SJCRH30 (cell line): Measurements from ENCODE around the gene CAMK2D. TPM values are rescaled to one million over a fixed set of nuclear protein-coding genes. Genes with fewer than 3 reads are reported as not detected.
"Not testable (repeated sequence)": the region's sequence is repeated elsewhere in the genome, so short reads cannot be mapped to it uniquely, and the experiment has no call there.

Source experiments
- DNase-seq, 2 experiments: peaks; one replicate each; pipeline ENCODE4 v3.0.0-alpha.2; 2015 to 2020
- H3K27ac ChIP-seq: fragments of 250-450 bp; sonication (Bioruptor Pico); 2 replicates; pipeline ENCODE4 v1.5.1; 2020; ENCODE audit warnings: mild to moderate bottlenecking, moderate library complexity
- H3K27me3 ChIP-seq: fragments of 250-450 bp; sonication (Bioruptor Pico); 2 replicates; pipeline ENCODE4 v1.5.1; 2020; ENCODE audit warnings: mild to moderate bottlenecking, moderate library complexity
- H3K36me3 ChIP-seq: fragments of 250-450 bp; sonication (Bioruptor Pico); 2 replicates; pipeline ENCODE4 v1.5.1; 2020; ENCODE audit warnings: mild to moderate bottlenecking, moderate library complexity
- H3K4me1 ChIP-seq: fragments of 250-450 bp; sonication (Bioruptor Pico); 2 replicates; pipeline ENCODE4 v1.5.1; 2020; ENCODE audit warnings: mild to moderate bottlenecking, moderate library complexity
- H3K4me3 ChIP-seq: fragments of 250-450 bp; sonication (Bioruptor Pico); 2 replicates; pipeline ENCODE4 v1.5.1; 2020; ENCODE audit warnings: mild to moderate bottlenecking, moderate library complexity
- H3K9me3 ChIP-seq: fragments of 250-450 bp; sonication (Bioruptor Pico); replicated peaks from 2 replicates; pipeline ENCODE4 v1.5.1; 2020; ENCODE audit warnings: mild to moderate bottlenecking, moderate library complexity
- total RNA-seq: library from RNA; depleted of rRNA; stranded (reverse); fragments of >200 nt; shearing (Covaris generic); gene quantifications from 2 replicates; pipeline ENCODE4 v1.2.3, GENCODE V29; 2014

Gene CAMK2D
- total RNA-seq, 1 experiment from 2014 or later: 36.4 TPM

DNA sequence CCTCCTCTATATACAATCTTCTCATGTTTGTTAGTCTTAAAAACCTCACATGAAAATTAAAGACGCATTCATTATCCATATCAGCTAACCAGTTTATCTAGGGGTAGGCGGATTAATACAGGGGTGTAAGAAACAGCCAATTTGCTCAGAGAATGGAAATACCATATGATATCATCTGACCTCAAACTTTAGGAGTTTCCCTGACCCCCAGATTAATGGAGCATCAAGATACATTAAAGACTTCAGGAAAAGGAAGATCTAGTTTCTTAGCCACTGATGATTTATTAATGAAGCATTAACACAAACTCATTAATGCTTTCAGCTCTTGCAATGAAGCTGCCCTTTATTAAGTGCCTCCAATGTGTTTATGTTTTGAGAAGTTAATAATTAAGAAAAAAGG, 67.5 kb downstream of the CAMK2D start:
- Histone ChIP-seq H3K4me3 (no peak overlapping the region), H3K27ac (no peak overlapping the region), H3K4me1 (no peaks in the 10 kb centered on the region), H3K27me3 (no peaks in the 10 kb centered on the region), H3K9me3 (no peaks in the 10 kb centered on the region), H3K36me3 (no peaks in the 10 kb centered on the region)
- no peak for DNase-seq

DNA sequence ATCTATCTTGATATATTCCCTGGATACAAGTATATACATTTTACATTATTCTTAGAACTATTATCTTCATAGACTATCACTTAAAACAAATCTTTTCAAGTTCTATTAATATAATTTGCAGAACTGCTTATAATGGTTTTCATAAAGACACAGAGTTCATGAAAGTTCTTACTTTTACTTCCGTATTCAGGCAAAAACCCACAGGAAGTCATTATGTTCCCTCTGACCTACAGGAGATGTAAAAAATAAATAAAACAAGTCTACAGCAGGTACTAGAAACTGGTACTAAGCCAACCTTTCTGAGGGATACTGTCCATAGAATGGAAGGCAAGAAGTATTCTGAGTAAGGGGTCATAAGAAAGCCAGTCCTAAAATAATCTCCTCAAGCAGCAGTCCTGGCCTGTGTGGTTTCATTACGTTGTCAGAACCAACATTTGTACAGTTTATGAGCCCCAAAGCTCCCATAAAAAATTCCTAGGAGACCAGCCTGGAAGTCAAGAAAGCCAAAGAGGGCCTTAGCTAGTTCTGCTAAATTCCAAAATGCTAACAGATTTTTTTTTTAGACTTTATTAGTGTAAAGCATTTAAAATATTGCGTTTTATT, 68.6 kb downstream of the CAMK2D start:
- H3K9me3 ChIP-seq: no peaks in the 10 kb centered on the region
- H3K27ac ChIP-seq: no peak overlapping the region
- no peaks in the 10 kb centered on the region for H3K36me3 ChIP-seq
- H3K4me3 ChIP-seq: no peak overlapping the region
- no peaks in the 10 kb centered on the region for H3K27me3 ChIP-seq
- no peak for DNase-seq
- H3K4me1 ChIP-seq: no peaks in the 10 kb centered on the region

DNA sequence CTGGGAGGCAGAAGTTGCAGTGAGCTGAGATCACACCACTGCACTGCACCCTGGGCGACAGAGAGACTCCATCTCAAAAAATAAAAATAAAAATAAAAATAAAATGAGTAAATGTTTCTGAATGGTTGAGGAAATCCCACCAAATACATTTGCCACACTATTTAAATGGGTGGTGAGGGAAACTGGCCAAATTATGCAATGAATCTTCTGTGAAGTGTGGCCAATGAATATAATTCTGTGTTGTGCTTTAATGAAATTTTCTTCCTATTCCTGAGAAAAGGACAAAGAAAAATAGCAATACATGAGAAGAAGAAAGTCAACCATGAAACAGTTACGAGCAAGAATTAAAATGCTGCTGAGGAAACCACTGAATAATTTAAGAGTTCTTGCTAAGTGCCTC, 69.9 kb downstream of the CAMK2D start:
- DNase-seq: no peak
- no peak overlapping the region for H3K4me3 ChIP-seq
- no peaks in the 10 kb centered on the region for H3K9me3 ChIP-seq
- H3K27me3 ChIP-seq: no peaks in the 10 kb centered on the region
- no peaks in the 10 kb centered on the region for H3K36me3 ChIP-seq
- H3K4me1 ChIP-seq: no peaks in the 10 kb centered on the region
- no peak overlapping the region for H3K27ac ChIP-seq

DNA sequence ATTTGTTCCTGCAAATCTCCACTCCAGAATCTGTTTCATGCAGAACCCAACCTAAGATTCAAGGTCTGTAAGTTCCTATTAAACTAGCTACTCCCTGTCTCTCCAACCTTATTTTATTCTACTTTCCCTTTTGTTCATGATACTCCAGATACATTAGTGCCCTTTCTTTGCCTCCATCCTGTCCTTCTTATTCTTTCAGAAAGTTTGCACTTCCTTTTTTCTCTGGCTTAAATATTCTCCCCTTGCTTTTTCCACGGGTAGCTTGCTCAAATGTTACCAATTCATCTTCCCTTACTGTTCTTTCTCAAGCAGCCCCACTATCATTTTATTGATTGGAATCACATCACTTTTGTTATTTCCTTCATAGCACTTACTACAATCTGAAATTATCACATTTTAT, 72.1 kb downstream of the CAMK2D start:
- no peak overlapping the region for H3K4me3 ChIP-seq
- no peaks in the 10 kb centered on the region for H3K36me3 ChIP-seq
- H3K4me1 ChIP-seq: no peaks in the 10 kb centered on the region
- H3K27ac ChIP-seq: no peak overlapping the region
- no peak for DNase-seq
- no peaks in the 10 kb centered on the region for H3K27me3 ChIP-seq
- no peaks in the 10 kb centered on the region for H3K9me3 ChIP-seq

DNA sequence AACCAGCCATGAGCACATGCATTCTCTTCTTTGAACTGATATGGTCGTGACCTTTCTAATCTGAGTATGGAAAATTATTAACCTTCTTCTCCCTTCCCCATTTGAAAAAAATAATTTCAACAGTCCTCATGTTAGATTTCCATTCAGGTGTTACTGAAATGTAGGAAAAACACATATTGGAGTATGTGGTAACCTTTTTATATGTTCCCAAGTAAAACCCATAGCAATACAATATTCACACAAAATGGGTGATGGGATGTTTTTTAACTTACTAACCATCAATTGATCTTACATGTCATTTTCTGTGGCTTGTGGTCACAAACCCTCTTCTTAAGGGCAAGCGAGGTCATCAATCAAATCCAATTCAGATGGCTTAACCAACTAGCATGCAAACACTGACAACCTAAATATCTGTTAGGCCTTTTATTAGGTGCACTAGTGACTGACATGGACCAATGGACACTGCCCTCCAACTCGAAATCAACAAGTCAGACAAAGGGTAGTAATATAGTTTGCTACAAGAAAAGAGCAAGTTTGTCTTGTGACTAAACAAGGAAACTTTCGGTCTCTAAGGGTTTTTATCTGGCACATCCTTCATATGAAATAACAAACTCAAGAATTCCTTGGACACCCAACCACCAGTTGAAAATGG, 74.3 kb downstream of the CAMK2D start:
- no peaks in the 10 kb centered on the region for H3K27me3 ChIP-seq
- no peaks in the 10 kb centered on the region for H3K36me3 ChIP-seq
- H3K4me1 ChIP-seq: 0 out of 2 replicates have a peak, but pooled peaks cover 2% of the 10 kb centered on the region
- no peak for DNase-seq
- H3K27ac ChIP-seq: no peak overlapping the region
- H3K4me3 ChIP-seq: no peak overlapping the region
- no peaks in the 10 kb centered on the region for H3K9me3 ChIP-seq

DNA sequence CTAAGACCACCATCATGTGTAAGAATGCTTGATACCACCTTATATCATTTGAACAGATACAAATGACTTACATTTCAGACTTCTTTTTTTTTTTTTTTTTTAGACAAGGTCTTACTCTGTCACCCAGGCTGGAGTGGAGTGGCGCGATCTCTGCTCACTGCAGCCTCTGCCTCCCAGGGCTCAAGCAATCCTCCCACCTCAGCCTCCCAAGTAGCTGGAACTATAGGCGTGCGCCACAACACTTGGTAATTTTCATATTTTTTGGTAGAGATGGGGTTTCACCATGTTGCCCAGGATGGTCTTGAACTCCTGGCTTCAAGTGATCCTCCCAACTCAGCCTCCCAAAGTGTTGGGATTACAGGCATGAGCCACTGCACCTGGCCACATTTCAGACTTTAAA, 76.4 kb downstream of the CAMK2D start:
- not testable (repeated sequence) for H3K4me3 ChIP-seq, H3K36me3 ChIP-seq, H3K27ac ChIP-seq, H3K4me1 ChIP-seq, DNase-seq, H3K9me3 ChIP-seq, H3K27me3 ChIP-seq

DNA sequence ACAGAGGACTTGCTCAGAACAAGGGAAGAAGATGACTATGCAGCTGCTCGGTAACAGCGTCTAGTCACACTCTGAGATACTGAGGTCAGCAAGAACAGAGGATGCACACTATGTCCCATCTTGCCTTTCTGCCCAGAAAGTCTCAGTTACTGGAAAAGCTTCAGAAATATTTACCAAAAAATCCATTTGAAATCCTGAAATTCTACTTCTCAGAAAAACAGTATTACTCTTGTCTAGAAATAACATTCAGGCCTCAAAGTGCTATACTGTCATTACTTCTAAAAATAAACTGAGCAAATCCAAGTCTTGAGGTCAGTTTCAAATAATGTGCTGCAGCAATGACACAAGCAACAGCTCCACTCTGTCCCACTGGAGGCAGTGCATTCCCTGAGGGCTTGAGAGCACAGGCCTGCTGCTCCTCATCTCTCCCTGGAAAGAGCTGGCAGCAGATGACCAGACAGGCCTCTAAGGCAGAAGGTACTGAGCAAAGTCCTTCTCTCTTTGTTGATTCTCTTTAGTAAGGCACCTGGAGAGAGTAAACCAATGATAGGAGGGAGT, 76.9 kb downstream of the CAMK2D start:
- H3K4me3 ChIP-seq: no peak overlapping the region
- H3K27ac ChIP-seq: no peak overlapping the region
- peak; percentile 57 to 61 for DNase-seq

DNA sequence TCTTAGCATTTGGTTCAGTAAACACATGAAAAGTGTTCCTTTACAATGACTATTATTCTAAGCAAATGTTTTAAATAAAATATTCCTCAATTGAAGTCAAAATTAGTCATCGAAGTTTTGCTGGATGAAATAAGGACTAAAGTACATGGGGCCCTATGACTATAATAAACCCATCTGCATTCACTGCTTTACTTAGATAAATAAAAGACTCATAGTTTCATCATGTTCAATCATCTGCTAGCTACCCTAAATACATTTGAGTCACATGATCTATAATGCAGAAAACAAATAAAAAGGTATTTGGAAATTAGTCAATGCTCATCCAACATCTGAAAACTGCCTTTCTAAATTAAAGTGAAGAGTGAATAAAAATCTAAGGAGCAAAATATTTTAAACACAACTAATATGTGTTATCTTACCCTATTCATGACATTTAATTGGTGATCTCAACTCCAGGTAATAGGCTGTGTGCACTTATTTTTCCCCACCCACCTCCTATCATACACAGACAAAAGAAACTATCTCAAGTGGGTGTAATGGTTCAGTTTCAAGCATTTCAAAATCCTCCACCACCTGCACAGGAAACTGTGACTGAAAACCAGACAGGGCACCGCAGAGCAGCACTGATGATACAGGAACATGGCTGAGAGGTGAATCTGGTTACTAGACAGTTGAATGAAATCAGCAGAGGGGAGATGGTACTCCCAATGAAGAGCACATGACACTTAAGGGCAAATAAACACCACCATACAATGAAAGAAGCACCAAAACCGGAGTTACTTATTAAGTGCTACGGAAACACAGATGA, 78.6 kb downstream of the CAMK2D start:
- no peak for DNase-seq
- H3K27me3 ChIP-seq: no peaks in the 10 kb centered on the region
- peaks cover under 1% of the 10 kb centered on the region; the same call in 1 of the 2 replicates for H3K36me3 ChIP-seq
- H3K27ac ChIP-seq: no peak overlapping the region
- H3K9me3 ChIP-seq: no peaks in the 10 kb centered on the region
- 0 out of 2 replicates have a peak, but pooled peaks cover 2% of the 10 kb centered on the region for H3K4me1 ChIP-seq
- H3K4me3 ChIP-seq: no peak overlapping the region

More for the DNA sequence above, 76.9 kb downstream of the CAMK2D start:
- Histone ChIP-seq H3K9me3 (no peaks in the 10 kb centered on the region), H3K4me1 (0 out of 2 replicates have a peak, but pooled peaks cover 2% of the 10 kb centered on the region), H3K27me3 (no peaks in the 10 kb centered on the region), H3K36me3 (no peaks in the 10 kb centered on the region)

DNA sequence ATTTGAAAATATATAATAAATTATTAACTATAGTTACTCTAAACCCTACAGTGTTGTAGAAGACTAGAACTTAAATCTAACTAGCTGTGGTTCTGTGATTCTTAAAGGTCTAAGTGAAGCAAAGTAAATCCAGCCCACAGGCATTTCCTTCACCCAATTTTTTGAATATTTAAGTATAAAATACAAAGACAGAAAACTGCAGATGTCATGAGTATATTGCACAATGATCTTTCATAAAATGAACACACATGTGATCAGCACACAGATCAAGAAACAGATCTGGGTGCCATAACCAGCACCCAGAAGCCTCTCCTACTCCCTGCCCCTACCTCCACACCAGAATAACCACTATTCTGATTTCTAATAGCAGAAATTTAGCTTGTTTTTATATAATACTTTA, 82.9 kb downstream of the CAMK2D start:
- Histone ChIP-seq H3K36me3 (peaks cover 10% of the 10 kb centered on the region), H3K9me3 (no peaks in the 10 kb centered on the region), H3K4me1 (peaks cover 9% of the 10 kb centered on the region), H3K27ac (no peak overlapping the region), H3K27me3 (no peaks in the 10 kb centered on the region), H3K4me3 (no peak overlapping the region)
- DNase-seq: no peak

DNA sequence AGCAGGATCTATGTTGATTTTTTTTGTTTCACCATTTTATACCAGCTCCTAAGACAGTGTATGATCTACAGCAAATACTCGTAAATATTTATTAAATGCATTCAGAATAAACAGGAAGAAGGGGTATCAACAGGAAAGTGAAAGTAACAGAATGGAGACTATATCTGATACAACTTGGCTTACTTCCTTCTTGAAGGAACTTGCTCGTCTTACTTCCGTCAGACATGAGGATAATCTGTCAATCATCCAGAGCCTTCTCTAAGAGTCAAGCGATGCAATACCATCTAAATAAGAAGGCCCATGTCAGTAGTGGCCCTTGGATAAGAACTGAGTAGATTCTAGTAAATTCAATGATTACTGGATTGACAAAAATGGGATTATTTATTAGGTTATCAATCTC, 84.2 kb downstream of the CAMK2D start:
- no peak overlapping the region for H3K4me3 ChIP-seq
- H3K9me3 ChIP-seq: no peaks in the 10 kb centered on the region
- peaks cover 10% of the 10 kb centered on the region for H3K36me3 ChIP-seq
- H3K27ac ChIP-seq: no peak overlapping the region
- H3K27me3 ChIP-seq: no peaks in the 10 kb centered on the region
- H3K4me1 ChIP-seq: peaks cover 9% of the 10 kb centered on the region
- no peak for DNase-seq

DNA sequence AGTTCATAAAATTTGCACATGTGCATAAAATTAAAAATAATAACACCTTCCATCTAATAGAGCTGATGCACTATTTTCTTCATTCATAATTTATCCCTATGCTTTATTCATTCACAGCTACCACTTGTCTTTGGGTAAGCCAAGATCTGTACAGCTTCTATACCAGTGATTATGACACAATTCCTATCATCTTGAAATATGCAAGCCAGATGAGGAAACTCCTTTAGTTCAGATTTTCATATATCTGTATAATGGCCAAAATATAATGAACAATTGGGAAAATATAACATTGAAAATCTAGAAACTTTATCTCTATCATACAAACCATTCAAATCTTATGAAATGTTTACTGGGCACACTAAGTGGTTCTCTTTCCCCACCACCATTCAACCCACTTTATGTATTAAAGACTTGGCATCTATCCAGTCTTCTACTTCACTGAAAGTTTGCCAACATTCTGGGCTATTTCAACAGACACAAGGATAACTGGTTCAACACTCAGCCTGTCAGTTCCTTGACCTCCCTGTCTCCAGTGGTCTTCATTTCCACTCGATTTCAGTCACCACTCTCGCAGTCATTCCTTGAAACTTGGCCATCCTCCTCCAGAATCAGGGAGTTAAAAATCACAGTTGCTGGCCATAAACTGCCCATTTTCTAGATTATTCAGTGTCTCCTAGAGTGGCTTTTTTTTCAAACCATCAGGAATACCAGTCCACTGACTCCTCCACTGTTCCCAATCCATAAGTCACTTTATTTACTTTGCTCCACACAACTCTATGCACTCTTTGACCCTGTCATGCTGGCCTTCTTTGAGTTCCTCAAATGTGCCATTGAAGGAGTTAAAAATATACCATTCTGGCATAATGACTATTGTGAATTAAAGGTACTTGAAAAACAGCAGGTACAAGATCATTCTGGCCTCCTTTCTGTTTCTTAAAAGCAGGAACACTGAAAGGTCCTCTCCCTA, 85.5 kb downstream of the CAMK2D start:
- Histone ChIP-seq H3K27ac (no peak overlapping the region), H3K9me3 (no peaks in the 10 kb centered on the region), H3K4me3 (no peak overlapping the region), H3K4me1 (peaks cover 9% of the 10 kb centered on the region), H3K36me3 (peaks cover 10% of the 10 kb centered on the region), H3K27me3 (no peaks in the 10 kb centered on the region)
- peak in 1 of 2 experiments; percentile 8 for DNase-seq

DNA sequence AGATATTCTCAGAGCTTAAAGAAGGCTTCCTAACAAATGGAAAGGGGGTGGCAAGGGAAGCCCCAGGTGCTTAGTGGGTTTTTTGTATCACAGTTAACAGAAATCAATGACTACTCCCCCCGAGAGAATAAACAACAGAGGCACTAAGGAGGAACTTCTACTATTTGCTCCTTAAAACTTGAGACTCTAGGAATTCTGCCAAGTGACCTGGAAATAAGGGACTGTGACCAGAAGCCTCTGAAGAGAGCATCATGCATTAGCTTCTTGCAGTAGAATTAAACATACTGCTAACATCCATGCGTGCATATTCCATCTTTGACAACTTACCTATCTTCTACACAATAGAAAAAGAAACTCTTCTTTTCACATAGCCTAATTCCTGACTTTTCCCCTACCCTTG, 86.8 kb downstream of the CAMK2D start:
- no peaks in the 10 kb centered on the region for H3K9me3 ChIP-seq
- peaks cover 9% of the 10 kb centered on the region for H3K4me1 ChIP-seq
- H3K36me3 ChIP-seq: peaks cover 10% of the 10 kb centered on the region
- no peak for DNase-seq
- no peak overlapping the region for H3K4me3 ChIP-seq
- H3K27ac ChIP-seq: no peak overlapping the region
- no peaks in the 10 kb centered on the region for H3K27me3 ChIP-seq

DNA sequence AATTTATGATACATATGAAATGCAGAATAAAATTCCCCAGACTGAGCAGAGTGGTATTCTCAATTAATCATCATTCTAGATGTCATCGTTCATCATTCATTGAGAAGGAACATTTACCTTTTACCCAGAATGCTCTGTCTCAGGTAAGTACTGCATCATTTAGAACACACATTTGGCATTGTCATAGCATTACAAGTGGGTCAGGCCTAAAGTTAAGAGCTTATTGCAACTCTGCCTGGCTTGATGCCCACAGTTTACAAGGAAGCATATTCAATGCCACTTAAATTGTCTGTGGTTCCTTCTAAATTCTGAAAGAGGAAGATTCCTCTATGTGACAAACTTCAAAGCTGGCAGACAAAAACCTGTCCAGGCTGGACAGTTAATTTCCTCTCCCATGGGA, 87.3 kb downstream of the CAMK2D start:
- no peaks in the 10 kb centered on the region for H3K9me3 ChIP-seq
- H3K27me3 ChIP-seq: no peaks in the 10 kb centered on the region
- DNase-seq: peak in 1 of 2 experiments; percentile 27
- H3K4me3 ChIP-seq: no peak overlapping the region
- peaks cover 9% of the 10 kb centered on the region for H3K4me1 ChIP-seq
- peaks cover 10% of the 10 kb centered on the region for H3K36me3 ChIP-seq
- H3K27ac ChIP-seq: no peak overlapping the region

DNA sequence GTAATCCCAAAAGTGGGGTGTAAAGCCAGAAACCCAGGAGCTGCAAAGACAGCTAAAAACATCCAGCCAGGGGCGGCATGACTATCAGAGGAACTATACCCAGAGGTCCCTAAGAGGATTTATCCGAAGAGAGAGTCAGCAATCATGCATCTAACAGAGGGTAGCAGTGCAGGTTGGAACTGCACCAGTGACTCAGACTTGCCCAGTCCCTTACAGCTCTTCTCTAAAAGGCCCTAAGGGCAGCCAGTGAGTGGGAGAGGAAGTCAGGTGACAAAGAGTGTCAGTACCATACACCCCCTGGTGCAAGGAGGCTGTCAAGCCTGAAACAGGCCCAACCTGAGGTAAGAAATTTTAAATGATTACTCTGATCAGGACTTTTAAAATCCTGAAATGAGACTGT, 88.1 kb downstream of the CAMK2D start:
- H3K36me3 ChIP-seq: peaks cover 10% of the 10 kb centered on the region
- DNase-seq: peak in 1 of 2 experiments; percentile 22
- H3K9me3 ChIP-seq: no peaks in the 10 kb centered on the region
- H3K27ac ChIP-seq: no peak overlapping the region
- peaks cover 9% of the 10 kb centered on the region for H3K4me1 ChIP-seq
- H3K4me3 ChIP-seq: no peak overlapping the region
- H3K27me3 ChIP-seq: no peaks in the 10 kb centered on the region
